NOMO-1 treated with dmso at 0.1 percent for 144 hours (cell line): ENCODE results near the gene CES2.
"Not testable (repeated sequence)": the region's sequence is repeated elsewhere in the genome, so short reads cannot be mapped to it uniquely, and the experiment has no call there.

Experiments
- DNase-seq: peaks from one replicate; lab custom pipeline; 2025; ENCODE audit not compliant: unreplicated experiment; lab: John Stamatoyannopoulos, UW

The CES2 gene, protein sequence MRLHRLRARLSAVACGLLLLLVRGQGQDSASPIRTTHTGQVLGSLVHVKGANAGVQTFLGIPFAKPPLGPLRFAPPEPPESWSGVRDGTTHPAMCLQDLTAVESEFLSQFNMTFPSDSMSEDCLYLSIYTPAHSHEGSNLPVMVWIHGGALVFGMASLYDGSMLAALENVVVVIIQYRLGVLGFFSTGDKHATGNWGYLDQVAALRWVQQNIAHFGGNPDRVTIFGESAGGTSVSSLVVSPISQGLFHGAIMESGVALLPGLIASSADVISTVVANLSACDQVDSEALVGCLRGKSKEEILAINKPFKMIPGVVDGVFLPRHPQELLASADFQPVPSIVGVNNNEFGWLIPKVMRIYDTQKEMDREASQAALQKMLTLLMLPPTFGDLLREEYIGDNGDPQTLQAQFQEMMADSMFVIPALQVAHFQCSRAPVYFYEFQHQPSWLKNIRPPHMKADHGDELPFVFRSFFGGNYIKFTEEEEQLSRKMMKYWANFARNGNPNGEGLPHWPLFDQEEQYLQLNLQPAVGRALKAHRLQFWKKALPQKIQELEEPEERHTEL

DNA sequence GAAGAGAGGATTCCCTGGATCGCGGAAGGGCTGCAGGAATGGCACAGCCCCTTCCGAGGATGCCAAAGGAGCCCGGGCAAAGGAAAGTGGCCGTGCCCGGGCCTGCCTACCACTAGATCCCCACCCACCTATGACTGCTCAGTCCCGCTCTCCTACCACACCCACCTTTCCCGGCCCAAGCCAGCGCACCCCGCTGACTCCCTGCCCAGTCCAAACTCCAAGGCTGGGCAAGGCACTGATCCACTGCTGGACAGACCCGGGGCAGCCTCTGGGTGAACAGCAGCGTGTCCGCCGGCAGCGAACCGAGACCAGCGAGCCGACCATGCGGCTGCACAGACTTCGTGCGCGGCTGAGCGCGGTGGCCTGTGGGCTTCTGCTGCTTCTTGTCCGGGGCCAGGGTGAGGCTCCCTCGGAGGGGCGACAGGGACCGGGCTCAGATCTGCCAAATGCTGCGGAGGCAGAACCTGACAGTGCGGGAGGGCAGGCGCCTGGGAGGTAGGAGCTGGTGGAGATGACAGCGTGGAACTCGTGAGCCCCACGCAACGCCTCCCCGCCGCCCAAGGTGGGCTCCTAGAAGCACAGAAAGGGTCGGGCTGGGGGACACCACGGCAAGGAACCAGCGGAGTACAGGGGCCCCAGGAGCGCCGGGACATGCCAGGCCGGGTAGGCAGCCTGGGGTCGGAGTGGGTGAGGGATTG is at the start of gene CES2:
Gene CES2, plus strand, starts transcription at position 203 of the 698 bp plus-strand sequence. Its CDS starts 120 bp downstream, at position 323.
- DNase-seq: no peak

DNA sequence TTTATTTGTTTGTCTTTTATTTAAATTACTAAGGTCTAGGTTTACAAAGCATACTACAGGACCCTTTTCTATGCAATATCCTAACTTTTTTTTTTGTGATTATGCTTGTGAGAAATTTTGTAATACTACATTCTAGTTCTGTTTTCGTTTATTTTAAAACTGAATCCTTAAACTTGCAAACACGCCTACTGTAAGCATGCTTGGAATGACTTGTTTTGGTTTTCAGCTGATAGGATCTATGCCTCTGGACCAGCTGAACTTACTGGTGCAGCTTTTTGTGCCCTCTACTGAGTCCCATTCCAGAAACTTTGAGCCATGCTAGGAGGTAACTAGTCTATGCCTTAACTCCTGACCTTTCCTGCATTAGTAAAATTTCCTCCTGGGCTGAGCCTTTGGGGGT is 49.0 kb upstream of the CES2 start:
- DNase-seq: no peak

DNA sequence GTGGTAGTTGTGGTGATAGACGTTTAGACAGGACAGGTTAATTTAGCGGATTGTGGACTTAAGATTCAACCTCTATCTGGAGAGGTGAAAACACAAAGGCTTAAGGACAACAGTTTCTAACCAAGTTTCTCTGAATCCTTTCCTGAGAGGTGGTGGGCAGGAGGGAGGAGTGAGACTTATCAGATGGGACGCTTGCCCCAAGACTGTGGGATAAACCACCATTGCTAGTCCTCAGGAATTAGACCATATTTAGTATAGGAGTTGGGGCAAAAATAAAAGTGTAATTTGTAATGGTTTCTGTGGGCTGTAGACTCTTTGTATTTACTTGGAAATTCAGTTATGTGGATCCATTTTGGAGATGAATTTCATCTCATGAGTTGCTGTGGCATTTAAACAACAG is 48.4 kb upstream of the CES2 start:
- no peak for DNase-seq

DNA sequence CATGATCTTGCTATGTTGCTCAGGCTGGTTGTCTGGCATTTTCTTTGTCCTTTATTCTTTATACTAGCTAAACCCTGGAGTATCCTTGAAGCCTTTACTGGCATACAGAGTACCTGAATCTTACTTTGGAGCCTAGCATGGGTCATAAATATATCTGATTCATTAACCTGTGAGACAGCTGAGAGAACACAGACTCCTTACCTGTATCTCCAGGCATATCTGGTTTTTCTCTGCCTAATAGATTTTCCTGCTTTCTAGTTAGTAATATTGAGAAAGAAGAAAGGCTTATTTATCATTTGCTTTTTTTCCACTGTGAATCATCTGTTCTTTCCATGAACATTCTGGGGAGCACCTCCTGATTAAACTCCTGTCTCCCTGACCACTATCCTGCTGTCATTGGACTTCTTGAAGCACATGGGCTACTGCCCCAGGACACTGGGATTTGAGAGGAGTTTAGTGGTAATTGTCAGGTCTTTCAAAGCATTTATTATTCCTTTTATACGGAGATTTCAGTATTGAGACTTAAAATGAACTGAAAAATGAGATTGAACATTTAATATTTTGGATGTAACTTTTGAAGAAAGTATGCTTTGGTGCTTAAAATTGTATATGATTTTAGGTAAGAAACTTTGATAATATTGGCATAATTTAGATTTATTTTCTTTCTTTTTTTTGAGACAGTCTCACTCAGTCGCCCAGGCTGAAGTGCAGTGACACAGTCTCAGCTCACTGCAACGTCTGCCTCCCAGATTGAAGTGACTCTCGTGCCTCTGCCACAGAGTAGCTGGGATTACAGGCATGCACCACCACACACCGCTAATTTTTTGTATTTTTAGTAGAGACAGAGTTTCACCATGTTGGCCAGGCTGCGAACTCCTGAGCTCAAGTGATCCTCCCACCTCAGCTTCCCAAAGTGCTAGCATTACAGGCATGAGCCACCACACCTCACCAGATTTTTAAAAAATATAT is 46.4 kb upstream of the CES2 start:
- no peak for DNase-seq

DNA sequence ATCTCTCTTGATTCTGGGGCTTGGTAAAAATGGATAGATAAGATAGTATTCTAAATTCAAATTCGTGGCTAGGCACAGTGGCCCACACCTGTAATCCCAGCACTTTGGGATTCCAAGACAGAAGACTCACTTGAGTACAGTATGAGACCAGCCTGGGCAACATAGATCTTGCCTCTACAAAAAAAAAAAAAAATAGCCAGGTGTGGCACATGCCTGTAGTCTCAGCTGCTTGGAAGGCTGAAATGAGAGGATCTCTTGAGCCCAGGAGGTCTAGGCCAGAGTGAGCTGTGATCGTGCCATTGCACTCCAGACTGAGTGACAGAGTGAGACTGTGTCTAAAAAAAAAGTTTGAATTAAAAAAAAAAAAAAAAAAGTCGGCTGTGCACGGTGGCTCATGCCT is 45.7 kb upstream of the CES2 start:
- DNase-seq: no peak

DNA sequence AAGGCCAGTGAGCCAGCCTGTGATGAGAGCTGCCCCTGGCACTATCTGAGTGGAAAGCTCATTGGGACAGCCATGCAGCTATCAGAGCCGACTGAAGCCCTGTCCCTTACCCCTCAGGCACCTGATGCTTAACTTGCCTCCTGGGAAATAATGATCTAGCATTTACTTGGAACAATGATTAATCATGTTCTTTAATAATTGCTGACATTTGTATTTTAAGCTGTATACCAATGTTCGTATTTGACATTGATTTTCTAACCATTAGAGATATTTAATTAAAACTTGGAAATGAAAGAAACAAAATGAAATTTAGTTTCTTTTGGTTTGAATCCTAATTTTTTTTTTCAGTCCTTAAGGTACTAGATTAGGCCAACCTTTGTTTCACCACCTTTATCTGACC is 44.5 kb upstream of the CES2 start:
- DNase-seq: no peak

DNA sequence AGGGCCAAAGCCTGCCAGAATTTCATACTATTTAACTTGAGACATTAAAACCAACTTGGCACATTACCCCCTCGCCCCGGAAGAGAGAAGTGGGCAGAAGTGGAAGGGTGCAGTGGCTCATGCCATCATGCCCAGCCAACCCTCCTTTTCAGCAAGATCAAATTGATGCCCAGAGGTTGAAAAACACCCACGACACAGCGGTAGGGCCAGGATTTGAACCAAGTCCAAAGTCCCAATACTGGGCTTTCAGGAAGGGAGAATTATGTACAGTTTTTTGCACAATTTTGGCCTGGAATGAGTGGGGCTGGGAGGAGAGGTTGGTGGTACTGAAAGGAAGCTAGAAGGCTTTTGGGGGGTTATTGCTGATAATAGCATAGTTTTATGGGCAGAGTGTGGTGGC is 44.0 kb upstream of the CES2 start:
- DNase-seq: no peak

DNA sequence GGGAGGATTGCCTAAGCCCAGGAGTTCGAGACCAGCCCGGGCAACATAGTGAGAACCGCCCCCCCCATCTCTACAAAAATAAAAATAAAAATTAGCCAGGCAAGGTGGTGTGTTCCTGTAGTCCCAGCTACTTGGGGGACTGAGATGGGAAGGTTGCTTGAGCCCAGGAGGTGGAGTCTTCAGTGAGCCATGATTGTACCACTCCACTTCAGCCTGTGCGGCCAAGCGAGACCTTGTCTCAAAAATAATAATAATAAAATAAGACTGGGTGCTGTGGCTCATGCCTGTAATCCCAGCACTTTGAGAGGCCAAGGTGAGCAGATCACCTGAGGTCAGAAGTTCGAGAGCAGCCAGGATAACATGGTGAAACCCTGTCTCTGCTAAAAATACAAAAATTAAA is 43.5 kb upstream of the CES2 start:
- no peak for DNase-seq

DNA sequence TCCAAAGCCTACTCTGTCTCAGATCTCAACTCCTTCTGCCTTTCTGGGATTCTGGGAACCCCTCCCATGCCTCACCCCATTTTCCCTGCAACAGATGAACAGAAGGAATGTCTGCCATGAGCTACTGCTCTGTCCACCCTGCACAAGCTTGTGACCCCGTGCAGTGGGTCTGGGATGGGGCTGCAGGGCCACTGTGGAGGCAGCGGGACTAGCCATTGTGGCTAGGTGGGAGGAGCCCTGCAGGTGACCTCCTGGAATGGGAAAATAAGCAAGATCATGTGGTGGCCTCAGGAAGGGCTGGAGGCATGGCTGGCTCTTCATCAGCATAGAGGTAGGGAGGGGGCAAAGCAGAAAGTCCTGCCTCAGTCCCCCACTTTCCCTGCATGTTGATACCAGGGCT is 41.3 kb upstream of the CES2 start:
- no peak for DNase-seq

DNA sequence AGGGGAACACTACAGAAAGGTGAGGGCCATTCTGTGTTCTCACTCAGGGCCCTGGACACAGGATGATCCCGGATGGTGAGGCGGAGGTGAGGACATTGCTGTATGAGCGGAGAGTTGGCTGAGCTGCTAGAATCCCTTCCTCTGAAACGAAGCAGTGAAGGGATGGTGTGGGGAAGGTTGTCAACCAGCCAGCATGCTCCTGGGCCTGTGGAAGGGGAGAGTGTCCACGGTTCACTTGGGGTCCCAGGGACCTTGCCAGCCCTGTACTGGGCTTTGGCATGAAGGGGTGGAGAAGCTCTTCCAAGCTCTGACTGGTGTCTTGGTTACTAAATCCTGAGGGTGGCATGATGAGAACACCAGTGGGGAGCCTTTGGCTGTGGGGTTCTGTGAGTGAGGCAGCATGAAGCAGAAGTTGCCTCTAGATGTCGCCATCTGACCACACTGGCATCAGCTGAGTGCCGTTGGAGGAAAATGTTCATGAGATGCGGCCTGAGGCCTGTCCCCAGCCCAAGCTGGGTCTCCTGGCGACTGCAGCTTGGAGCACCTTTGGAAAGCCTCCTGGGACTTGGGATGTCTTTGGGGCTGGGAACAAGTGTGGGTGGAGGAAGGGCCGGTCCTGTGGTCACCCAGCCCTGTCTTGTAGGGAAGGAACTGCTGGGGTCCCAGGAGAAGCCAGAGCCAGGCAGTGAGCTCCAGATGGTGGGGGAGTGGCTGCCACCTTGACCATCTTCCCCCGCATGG is 40.2 kb upstream of the CES2 start:
- peak; percentile 15 for DNase-seq

DNA sequence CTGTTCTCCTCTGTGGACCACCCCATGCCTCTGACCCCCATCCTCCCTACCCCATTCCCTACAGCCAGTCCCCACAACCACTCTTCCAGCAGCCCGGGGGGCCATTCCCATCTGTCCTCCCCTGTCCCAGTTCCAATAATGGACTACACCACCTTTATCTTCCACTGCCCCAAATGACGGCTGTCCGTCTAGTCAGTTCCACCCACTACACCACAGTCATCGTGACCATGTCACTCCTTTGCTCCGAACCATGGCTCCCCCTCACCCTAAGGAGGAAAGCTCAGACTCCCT is 39.7 kb upstream of the CES2 start:
- no peak for DNase-seq

DNA sequence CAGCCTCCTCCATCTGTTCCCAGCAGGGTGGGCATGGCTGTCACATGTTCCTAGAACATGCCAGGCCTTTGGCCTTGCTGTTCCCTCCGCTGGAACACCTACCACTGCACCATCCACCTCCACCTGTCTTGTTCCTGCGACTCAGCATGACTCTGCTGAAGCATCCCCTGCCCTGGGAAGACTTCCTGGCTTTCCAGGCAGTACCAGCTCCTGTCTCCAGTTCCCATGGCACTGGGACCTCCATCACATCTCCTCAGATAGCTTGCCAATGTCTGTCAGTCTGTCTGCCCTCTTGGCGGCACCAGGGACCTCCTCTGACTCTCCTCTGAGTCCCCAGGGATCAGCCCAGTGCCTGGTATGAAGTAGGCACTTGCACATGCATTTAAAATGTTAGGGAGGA is 39.3 kb upstream of the CES2 start:
- DNase-seq: no peak

DNA sequence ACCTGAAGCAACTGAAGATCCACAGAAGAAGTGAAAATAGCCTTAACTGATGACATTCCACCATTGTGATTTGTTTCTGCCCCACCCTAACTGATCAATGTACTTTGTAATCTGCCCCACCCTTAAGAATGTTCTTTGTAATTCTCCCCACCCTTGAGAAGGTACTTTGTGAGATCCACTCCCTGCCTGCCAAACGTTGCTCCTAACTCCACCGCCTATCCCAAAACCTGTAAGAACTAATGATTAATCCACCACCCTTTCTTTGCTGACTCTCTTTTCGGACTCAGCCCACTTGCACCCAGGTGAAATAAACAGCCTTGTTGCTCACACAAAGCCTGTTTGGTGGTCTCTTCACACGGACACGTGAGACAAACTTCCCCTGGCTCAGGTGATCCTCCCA is 38.6 kb upstream of the CES2 start:
- DNase-seq: not testable (repeated sequence)

DNA sequence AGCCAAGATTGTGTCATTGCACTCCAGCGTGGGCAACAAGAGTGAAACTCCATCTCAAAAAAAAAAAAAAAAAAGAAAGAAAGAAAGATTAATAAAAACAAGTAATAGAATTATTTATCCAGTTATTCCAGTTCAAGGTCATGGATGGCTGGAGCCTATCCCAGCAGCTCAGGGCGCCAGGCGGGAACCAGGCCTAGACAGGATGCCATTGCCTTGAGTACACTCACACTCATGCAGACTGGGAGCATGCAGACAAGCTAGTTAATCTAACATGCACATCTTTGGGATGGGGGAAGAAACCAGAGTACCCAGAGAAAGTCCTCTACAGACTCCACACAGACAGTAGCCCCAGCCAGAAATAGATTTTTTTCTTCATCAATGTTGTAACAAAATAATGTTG is 37.1 kb upstream of the CES2 start:
- DNase-seq: no peak

DNA sequence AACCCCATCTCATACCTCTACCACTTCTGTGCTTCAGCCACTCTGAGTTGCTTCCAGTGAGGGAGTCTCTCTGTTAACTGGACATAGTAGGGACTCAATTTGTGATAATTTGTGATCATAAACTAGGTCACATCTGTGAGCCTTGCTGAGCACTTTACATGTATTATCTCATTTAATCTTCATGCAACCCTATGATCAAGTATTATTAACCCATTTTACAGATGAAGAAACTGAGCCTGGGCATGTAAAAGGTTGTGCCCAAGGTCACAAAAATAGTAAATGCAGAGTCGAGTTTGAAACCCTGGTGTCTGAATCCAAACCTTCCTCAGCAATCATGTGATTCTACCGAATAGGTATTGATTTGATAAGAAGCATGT is 36.4 kb upstream of the CES2 start:
- no peak for DNase-seq

DNA sequence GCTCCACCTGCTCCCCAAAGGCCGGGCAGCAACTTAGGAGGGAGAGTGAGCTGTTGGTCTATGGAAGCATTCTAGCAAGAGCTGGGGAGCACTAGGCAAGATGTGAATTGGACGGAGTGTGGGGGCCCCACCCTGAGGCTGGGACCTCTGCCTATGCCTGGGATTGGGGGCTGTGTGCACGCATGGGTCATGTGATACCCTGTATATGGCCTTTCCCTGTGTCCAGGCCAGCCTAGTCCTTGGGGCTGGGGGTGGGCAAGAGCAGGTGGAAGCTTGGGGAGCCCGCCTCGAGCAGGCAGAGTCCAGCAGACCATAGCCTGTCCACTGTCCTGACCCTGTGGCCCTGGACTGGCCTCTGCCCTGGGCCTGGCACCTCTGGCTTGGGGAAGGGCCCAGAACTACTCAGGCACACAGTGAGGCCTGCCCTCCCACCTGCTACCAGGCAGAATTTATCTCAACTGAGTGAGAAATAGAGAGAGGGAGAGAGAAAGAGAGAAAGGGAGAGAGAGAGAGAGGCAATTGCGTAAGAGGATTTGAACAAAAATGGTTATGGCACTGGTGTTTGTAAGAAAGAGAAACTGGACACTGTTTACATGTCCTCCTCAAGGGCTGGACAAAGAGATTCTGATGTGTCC is 35.9 kb upstream of the CES2 start:
- no peak for DNase-seq

DNA sequence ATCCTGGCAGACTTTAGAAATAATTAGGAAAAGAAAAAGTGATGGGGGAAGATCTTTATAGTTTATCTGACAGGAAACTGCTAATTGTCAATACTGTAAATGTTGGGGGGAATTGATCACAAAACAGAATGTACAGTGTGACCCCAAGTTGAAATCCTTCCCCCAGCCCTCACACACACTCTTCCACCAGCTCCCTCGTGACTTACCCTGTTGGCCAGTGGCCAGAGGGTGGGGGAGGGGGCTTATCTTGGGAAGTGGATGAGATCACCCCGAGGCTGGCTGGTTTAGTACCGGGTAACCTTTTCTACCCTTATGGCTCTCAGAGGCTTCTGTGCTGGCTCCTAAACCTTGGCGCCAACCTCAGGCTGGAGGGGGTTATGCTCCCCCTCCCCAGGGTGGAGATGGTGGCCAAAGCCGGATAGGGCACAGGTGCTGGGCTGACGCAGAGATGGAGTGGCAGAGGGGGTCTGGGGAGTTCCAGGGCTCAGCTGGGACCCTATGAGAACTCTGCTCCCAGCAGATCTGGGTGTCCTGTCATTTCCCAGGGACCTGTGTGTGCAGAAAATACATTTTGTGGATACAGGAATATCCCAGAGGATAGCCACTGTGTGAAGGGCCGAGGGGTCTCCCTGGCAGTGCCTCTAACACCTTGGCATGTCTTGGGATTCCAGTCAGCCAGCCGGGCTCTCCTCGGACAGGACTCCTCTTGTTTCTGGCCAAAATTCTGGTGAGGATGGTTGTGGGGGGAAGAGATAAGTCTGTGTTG is 35.2 kb upstream of the CES2 start:
- DNase-seq: no peak

DNA sequence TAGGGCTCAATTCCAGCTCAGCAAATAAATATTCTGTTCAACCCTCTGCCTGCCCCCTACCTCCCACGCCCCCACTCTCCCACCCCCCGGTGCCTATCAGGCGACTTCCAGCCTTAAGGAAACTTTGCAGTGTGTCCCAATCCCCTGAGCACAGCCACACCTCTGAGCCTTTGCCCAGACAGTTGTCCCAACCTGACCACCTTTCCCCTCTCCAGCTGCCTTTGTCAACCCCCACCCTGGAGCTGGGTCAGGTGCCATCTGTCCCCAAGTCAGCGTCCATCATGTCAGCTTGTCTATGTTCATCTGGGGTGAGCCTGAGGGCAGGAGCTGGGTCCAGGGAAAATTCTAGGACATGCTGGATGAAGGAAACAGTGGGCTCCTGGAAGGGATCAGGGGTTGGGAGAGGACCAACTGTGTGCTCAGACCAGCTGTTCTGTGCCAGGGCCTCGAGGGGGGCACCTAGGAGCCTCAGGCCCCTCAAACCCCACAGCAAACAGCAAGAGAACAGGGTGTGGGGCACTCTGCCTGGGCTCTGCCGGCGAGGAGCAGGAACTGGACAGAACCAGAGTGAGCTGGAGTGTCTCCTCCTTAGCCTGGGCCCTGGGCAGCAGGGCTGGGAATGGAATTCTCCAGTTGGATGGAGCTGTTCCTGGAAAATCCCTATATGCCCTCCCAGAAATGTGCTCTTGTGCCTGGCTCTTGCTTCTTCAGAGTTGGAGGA is 34.4 kb upstream of the CES2 start:
- DNase-seq: no peak

DNA sequence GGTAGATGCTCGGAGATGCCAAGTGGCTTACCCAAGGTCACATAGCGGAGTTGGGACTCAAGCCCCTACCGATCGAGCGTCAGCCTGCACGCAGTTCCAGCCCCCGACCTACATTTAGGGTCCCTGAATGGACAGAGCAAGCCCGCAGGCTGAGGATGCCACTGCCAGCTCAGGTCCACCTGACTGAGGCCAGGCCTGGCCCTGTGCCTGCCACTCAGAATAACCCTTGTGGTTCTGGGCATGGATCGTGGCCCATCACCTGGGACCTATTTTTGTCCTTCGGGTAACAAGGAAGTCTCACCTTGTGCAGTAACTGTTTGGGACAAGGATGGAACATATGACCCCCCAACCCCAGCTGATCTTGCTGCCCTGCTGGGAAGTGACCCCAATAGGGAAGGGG is 33.7 kb upstream of the CES2 start:
- DNase-seq: no peak
